IgD-negative memory B cell (primary cell): ENCODE measurements around the gene KMT2E. TPM values are rescaled to one million over a fixed set of nuclear protein-coding genes. Genes with fewer than 3 reads are reported as not detected.

ENCODE experiments used
- H3K27ac Mint-ChIP-seq, 3 donors: one replicate each; pipeline ENCODE4 v1.8.0; 2020 to 2022; ENCODE audit warnings: mild to moderate bottlenecking in 3 of 3, mixed read lengths in 3 of 3, moderate library complexity in 1 of 3
- H3K27me3 Mint-ChIP-seq: one replicate; pipeline ENCODE4 v1.8.0; 2021; ENCODE audit warnings: mixed read lengths
- H3K36me3 Mint-ChIP-seq: one replicate; pipeline ENCODE4 v1.8.0; 2020; ENCODE audit warnings: mild to moderate bottlenecking, mixed read lengths
- H3K4me1 Mint-ChIP-seq, 3 donors: one replicate each; pipeline ENCODE4 v1.8.0; 2020 to 2022; ENCODE audit warnings: mixed read lengths in 3 of 3, mild to moderate bottlenecking in 1 of 3
- H3K4me3 Mint-ChIP-seq, 4 donors: one replicate each; pipeline ENCODE4 v1.8.0; 2020 to 2022; ENCODE audit warnings: mild to moderate bottlenecking in 4 of 4, mixed read lengths in 4 of 4, moderate library complexity in 3 of 4
- H3K9me3 Mint-ChIP-seq, 3 donors: one replicate each; pipeline ENCODE4 v1.8.0; 2020 to 2021; ENCODE audit warnings: mixed read lengths in 3 of 3, mild to moderate bottlenecking in 1 of 3
- polyA plus RNA-seq: library from polyadenylated mRNA; unstranded; fragments of 300-500 nt; fragmentation: Illumina TruSeq; gene quantifications from one replicate; pipeline ENCODE4 v1.2.3, GENCODE V29; 2021

KMT2E gene
- polyA plus RNA-seq, 1 donor from 2014 or later = 239 TPM

DNA sequence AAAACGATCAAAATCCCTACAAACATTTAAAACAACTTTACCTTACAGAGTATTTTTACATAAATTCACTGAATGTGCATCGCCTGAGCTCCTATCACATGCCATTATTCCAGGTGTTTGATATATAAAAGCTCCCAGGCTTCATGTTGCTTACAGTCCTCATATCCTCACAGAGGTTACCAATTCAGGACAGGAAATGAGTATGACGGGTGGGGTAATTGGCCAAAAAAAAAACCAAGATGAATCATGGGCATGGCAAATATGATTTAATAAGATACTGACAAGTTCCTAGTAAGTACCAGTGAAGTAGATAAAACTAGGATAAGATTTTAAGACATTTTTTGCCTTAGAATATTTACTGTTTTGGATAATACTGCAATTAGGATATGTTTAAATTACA, 135.8 kb downstream of the KMT2E start:
- peaks cover 4% of the 10 kb centered on the region for H3K36me3 Mint-ChIP-seq
- H3K4me3 Mint-ChIP-seq = no peak overlapping the region
- peaks cover 2 to 8% (median 2%) of the 10 kb centered on the region in 3 donors for H3K4me1 Mint-ChIP-seq
- H3K27ac Mint-ChIP-seq = no peak overlapping the region
- H3K27me3 Mint-ChIP-seq = no peaks in the 10 kb centered on the region
- no peaks in the 10 kb centered on the region for H3K9me3 Mint-ChIP-seq

DNA sequence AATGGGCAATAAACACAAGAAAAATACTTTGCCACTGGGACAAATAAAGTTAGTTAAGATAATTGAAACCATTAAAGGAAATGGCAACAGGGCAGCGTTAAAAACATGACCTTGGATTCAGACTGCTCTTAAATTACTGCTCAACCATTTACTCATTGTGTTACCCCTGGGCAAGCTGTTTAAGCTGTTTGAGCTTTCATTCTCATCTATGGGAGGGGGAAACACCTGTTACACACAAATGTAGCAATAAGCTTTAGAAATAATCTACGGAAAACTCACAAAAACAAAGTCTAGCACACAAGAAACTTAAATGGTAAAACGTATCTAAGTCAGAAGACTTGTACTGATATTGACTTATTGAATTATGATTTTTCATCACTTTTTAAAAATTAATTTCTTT, 137.1 kb downstream of the KMT2E start:
- no peak overlapping the region for H3K4me3 Mint-ChIP-seq
- H3K4me1 Mint-ChIP-seq = peaks cover 0 to 8% (median 2%) of the 10 kb centered on the region in 3 donors
- no peaks in the 10 kb centered on the region for H3K27me3 Mint-ChIP-seq
- peaks cover 4% of the 10 kb centered on the region for H3K36me3 Mint-ChIP-seq
- no peaks in the 10 kb centered on the region for H3K9me3 Mint-ChIP-seq
- H3K27ac Mint-ChIP-seq = no peak overlapping the region

DNA sequence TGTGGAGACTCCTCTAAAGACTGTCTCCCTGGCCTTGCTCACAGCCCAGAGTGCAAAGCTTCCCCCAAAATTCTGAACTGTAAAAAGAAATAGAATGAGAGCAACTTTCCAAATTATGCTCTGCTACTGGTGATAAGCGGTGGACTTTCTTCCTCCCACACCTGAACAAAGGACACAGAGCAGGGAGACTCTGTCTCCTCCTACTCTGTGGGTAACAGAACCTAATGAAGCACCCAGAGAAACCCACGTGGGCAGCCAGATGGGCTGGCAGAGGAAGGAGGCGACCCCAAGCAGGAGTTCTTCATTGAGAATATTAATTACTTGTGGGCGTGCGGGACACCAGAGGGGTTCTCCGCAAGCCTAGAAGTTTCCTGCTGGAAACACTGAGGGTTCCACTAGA, 139.5 kb downstream of the KMT2E start:
- peaks cover 4% of the 10 kb centered on the region for H3K36me3 Mint-ChIP-seq
- H3K4me1 Mint-ChIP-seq = peaks cover 0 to 12% (median 2%) of the 10 kb centered on the region in 3 donors
- no peaks in the 10 kb centered on the region for H3K9me3 Mint-ChIP-seq
- H3K27ac Mint-ChIP-seq = peak overlapping the region in 1 of 3 donors; percentile 12
- H3K4me3 Mint-ChIP-seq = no peak overlapping the region
- no peaks in the 10 kb centered on the region for H3K27me3 Mint-ChIP-seq

DNA sequence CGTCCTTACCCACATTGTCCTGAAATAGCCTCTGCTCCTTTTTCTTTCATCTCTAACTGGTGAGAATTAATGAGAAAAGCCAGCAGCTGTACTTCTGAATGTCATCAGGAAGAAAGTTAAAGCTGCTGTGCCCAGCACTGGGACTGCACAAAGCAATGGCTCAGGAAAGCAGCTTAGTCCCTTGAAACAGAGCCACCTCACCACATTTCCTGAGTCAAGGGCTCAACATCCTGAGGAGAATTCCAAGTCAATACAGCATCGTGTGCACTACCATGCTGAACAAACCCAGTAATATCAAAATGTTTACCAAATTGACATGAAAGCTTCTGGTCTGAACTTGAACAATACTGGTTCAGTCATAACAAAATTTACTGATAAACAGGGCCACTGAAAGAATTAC, 140.1 kb downstream of the KMT2E start:
- Mint-ChIP-seq H3K4me3 (no peak overlapping the region), H3K27ac (peak overlapping the region; percentile 12 to 61 (median 27)), H3K9me3 (no peaks in the 10 kb centered on the region), H3K27me3 (no peaks in the 10 kb centered on the region), H3K4me1 (peaks cover 0 to 12% (median 2%) of the 10 kb centered on the region in 3 donors), H3K36me3 (peaks cover 6% of the 10 kb centered on the region)

DNA sequence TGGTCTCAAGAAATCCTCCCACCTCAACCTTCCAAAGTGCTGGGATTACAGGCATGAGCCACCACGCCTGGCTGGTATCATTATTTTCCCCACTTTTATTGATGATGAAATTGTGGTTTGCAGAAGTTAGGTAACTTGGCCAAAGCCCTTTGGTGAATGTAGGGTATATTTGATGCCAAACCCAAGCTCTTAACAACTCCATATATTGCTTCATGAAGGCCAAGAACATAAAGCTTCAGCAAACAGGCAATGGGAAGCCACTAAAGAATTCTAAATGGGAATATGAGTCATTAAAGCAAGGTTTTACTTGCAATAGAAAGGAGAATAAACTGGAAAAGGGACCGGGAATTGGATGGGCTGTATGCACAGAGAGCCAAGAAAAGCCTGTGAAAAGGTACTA, 142.7 kb downstream of the KMT2E start:
- H3K36me3 Mint-ChIP-seq = peaks cover 3% of the 10 kb centered on the region
- H3K27me3 Mint-ChIP-seq = no peaks in the 10 kb centered on the region
- H3K4me1 Mint-ChIP-seq = peaks cover 0 to 12% (median 4%) of the 10 kb centered on the region in 3 donors
- H3K4me3 Mint-ChIP-seq = no peak overlapping the region
- no peak overlapping the region for H3K27ac Mint-ChIP-seq
- no peaks in the 10 kb centered on the region for H3K9me3 Mint-ChIP-seq

DNA sequence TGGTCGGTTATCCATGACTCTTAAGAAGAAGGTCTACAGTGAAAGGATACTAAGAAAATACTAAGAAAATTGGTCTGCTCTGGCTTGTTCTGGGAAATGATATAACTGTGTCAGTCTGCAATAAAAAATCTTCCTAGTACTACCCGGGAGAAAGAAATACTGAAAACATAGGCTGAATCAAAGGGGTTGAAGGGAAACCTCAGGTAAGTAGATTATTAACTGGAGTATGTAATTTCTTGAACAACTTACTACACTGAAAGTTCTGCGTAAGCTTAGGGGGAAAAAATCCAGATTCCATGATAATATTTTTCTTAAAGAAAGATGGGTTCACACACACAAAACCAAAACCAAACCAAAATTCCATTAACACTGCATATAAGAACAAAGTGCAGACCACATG, 143.3 kb downstream of the KMT2E start:
- Mint-ChIP-seq H3K27me3 (no peaks in the 10 kb centered on the region), H3K27ac (peak overlapping the region in 1 of 3 donors; percentile 14), H3K9me3 (no peaks in the 10 kb centered on the region), H3K36me3 (peaks cover 3% of the 10 kb centered on the region), H3K4me3 (no peak overlapping the region), H3K4me1 (peaks cover 0 to 12% (median 4%) of the 10 kb centered on the region in 3 donors)

DNA sequence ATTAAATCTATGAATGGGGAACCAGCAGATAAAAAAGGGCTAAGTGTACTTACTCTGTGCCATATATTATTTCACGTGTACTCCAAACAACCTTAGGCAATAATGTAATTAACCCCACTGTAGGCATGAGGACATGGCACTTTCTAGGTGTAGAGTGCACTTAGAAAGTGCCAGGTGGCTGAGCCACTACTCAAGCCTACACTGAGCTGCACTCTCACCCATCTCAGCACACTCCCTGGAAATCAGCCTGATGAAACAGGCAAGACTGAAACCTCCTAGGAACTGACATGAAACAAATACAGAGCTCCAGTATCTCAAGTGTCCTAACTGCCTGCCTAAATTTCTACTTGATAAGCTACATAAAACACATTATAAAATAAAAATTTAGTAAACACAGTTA, 147.4 kb downstream of the KMT2E start:
- peaks cover 2 to 4% (median 4%) of the 10 kb centered on the region in 3 donors for H3K4me1 Mint-ChIP-seq
- H3K27me3 Mint-ChIP-seq = no peaks in the 10 kb centered on the region
- no peak overlapping the region for H3K4me3 Mint-ChIP-seq
- peaks cover 14% of the 10 kb centered on the region for H3K36me3 Mint-ChIP-seq
- no peak overlapping the region for H3K27ac Mint-ChIP-seq
- H3K9me3 Mint-ChIP-seq = no peaks in the 10 kb centered on the region
